PC-3 (cell line): ENCODE results near the gene SMAD5.
A peak's percentile ranks its signal among the peaks of the same experiment; 100 is the strongest.

Experiments used
- CTCF ChIP-seq: fragments of 300-600 bp; sonication (generic); conservative IDR thresholded peaks from 2 replicates; pipeline ENCODE4 v1.5.1; 2017; ENCODE audit warnings: antibody characterized with exemption, low read depth, mild to moderate bottlenecking, low read length
- EZH2 ChIP-seq: fragments of 300-600 bp; sonication (generic); IDR thresholded peaks from one replicate; pipeline ENCODE4 v1.6.1; 2017; ENCODE audit warnings: antibody characterized with exemption, mild to moderate bottlenecking, low read length; ENCODE audit not compliant: unreplicated experiment
- EZH2phosphoT487 ChIP-seq: fragments of 300-600 bp; sonication (generic); IDR thresholded peaks from 2 replicates; pipeline ENCODE4 v1.6.1; 2018; ENCODE audit warnings: mild to moderate bottlenecking, antibody characterized with exemption, low read length, borderline replicate concordance

DNA sequence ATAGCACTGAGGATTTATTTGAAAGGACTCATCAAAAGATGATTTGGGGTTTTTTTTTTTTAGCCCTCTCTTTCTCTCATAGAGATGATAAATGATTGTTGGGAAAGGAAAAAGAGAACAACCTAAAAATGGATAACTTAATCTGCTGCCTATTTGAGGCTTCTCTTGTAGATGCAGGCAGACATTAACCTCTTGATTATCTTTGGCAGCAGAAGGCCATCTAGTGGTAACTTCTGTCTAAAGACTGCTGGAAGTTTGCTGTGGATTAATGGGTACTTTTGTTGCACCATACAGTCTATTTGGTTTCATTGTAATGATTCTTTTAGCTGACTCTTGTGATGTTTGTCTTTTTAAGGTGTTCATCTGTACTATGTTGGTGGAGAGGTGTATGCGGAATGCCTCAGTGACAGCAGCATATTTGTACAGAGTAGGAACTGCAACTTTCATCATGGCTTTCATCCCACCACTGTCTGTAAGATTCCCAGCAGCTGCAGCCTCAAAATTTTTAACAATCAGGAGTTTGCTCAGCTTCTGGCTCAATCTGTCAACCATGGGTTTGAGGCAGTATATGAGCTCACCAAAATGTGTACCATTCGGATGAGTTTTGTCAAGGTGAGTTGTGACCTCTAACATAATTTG is 41.5 kb downstream of the SMAD5 start:
- TF ChIP-seq CTCF (peak; percentile 75), EZH2 (no peak), EZH2phosphoT487 (no peak)
